ENCODE data around the gene NFKBIB. TPM values are rescaled to one million over a fixed set of nuclear protein-coding genes. Genes with fewer than 3 reads are reported as not detected.

Gene NFKBIB
- total RNA-seq, 1 experiment from 2014 or later, result 43.7 TPM

- no peak overlapping the region for H3K27ac ChIP-seq (ENCODE audit: low read length)
- no peaks in the 10 kb centered on the region for H3K79me2 ChIP-seq (ENCODE audit: low read length)
- BruUV-seq (replicated peaks), result no TSS peak
- H3K36me3 ChIP-seq (ENCODE audit: low read depth, low read length), result no peaks in the 10 kb centered on the region
- H3K4me3 ChIP-seq (ENCODE audit: low read length), result no peak overlapping the region
- H4K20me1 ChIP-seq (ENCODE audit: low read length), result no peaks in the 10 kb centered on the region
- CTCF ChIA-PET, result no interaction called here
- DNase-seq, result no peak
- no peak overlapping the region for H2AFZ ChIP-seq (ENCODE audit: low read length)
- H3F3A ChIP-seq (ENCODE audit: low read length, unreplicated experiment), result no peaks in the 10 kb centered on the region
- no peaks in the 10 kb centered on the region for H3K9me2 ChIP-seq (replicated peaks; ENCODE audit: low read length)
- intact Hi-C loops (cut with micrococcal nuclease), result no loop called here
- H3K4me2 ChIP-seq (ENCODE audit: low read length), result no peak overlapping the region
- ATAC-seq, result no peak
- POLR2A ChIA-PET (ENCODE audit: unreplicated experiment), result no interaction called here
- H3K27me3 ChIP-seq (ENCODE audit: low read length), result no peaks in the 10 kb centered on the region
- no peaks in the 10 kb centered on the region for H3K4me1 ChIP-seq (ENCODE audit: insufficient read depth, low read length)
- no peaks in the 10 kb centered on the region for H3K9me3 ChIP-seq (ENCODE audit: low read length)
- no peak for TF ChIP-seq CTCF (conservative IDR thresholded peaks at IDR 0.05; ENCODE audit: low read depth, low read length)
- no peak for TF ChIP-seq EZH2phosphoT487 (IDR thresholded peaks at IDR 0.05; ENCODE audit: borderline replicate concordance, low read length)
- TF ChIP-seq EZH2 (IDR thresholded peaks at IDR 0.05; ENCODE audit: low read length, unreplicated experiment), result no peak
- H3K9ac ChIP-seq (ENCODE audit: low read length), result no peak overlapping the region
These were observed 45.9 kb downstream of the NFKBIB start for GRCh38 chr19:38945562-38946228.

GRCh38 chr19:38946229-38947010 is 46.7 kb downstream of the NFKBIB start:
- BruUV-seq (replicated peaks), result no TSS peak
- Histone ChIP-seq H3K27me3 (ENCODE audit: low read length) (no peaks in the 10 kb centered on the region), H4K20me1 (ENCODE audit: low read length) (no peaks in the 10 kb centered on the region), H3K4me1 (ENCODE audit: insufficient read depth, low read length) (no peaks in the 10 kb centered on the region), H3K9me3 (ENCODE audit: low read length) (no peaks in the 10 kb centered on the region), H3K4me3 (ENCODE audit: low read length) (no peak overlapping the region), H3K79me2 (ENCODE audit: low read length) (no peaks in the 10 kb centered on the region), H3K4me2 (ENCODE audit: low read length) (no peak overlapping the region), H3F3A (ENCODE audit: low read length, unreplicated experiment) (no peaks in the 10 kb centered on the region), H3K27ac (ENCODE audit: low read length) (no peak overlapping the region), H3K36me3 (ENCODE audit: low read depth, low read length) (no peaks in the 10 kb centered on the region), H3K9ac (ENCODE audit: low read length) (no peak overlapping the region), H3K9me2 (replicated peaks; ENCODE audit: low read length) (no peaks in the 10 kb centered on the region), H2AFZ (ENCODE audit: low read length) (no peak overlapping the region)
- ATAC-seq (peak; percentile 22; the same call in 1 of the 2 replicates), DNase-seq (peak; percentile 5)
- intact Hi-C loops (cut with micrococcal nuclease), result no loop called here
- ChIA-PET POLR2A (ENCODE audit: unreplicated experiment) (no interaction called here), CTCF (no interaction called here)
- no peak for TF ChIP-seq CTCF (conservative IDR thresholded peaks at IDR 0.05; ENCODE audit: low read depth, low read length)
- TF ChIP-seq EZH2 (IDR thresholded peaks at IDR 0.05; ENCODE audit: low read length, unreplicated experiment), result no peak
- TF ChIP-seq EZH2phosphoT487 (IDR thresholded peaks at IDR 0.05; ENCODE audit: borderline replicate concordance, low read length), result no peak

All from PC-3 (cell line).